IMR-90 (cell line): ENCODE data around the gene ARMH3. TPM values are rescaled to one million over a fixed set of nuclear protein-coding genes. Genes with fewer than 3 reads are reported as not detected.

Source experiments
- ATAC-seq: fragments of 200-7000 bp; cut with Tn5 transposase; 2 replicates; pipeline ENCODE4 v1.9.1; 2020; ENCODE audit warnings: low read depth, mild to moderate bottlenecking, moderate library complexity
- BruUV-seq: library from RNA; stranded (reverse); fragments of 400-500 nt; replicated peaks from 2 replicates; lab custom pipeline; 2021; lab: Mats Ljungman, UMichigan
- CTCF ChIA-PET: fragments of 300-600 bp; formaldehyde crosslinking; extraction: SDS; loops from one replicate; lab custom pipeline; 2021; ENCODE audit warnings: antibody characterized with exemption; lab: Yijun Ruan, JAX
- POLR2A ChIA-PET: fragments of 300-600 bp; sonication (Branson Sonifier 250); formaldehyde crosslinking; loops from one replicate; lab custom pipeline; 2022; ENCODE audit warnings: antibody characterized with exemption; ENCODE audit not compliant: unreplicated experiment; lab: Charles Lee
- DNase-seq: peaks from one replicate; pipeline ENCODE4 v3.0.0; 2013
- H2AFZ ChIP-seq: replicated peaks from 2 replicates; pipeline ENCODE3; 2013; ENCODE audit warnings: low read length, mild to moderate bottlenecking; ENCODE audit not compliant: poor library complexity
- H2AK5ac ChIP-seq: 2 replicates; pipeline ENCODE4 v1.6.1; 2013; ENCODE audit warnings: low read depth, low read length, inconsistent platforms
- H2AK9ac ChIP-seq: replicated peaks from 2 replicates; pipeline ENCODE3; 2013; ENCODE audit warnings: mild to moderate bottlenecking, low read depth, low read length, moderate library complexity; ENCODE audit not compliant: poor library complexity
- H2BK120ac ChIP-seq: 2 replicates; pipeline ENCODE4 v1.6.1; 2013; ENCODE audit warnings: low read depth, low read length, inconsistent platforms
- H2BK15ac ChIP-seq: 3 replicates; pipeline ENCODE4 v1.6.1; 2013; ENCODE audit warnings: low read depth, low read length, inconsistent platforms
- H2BK20ac ChIP-seq: 2 replicates; pipeline ENCODE4 v1.6.1; 2013; ENCODE audit warnings: low read depth, mild to moderate bottlenecking, inconsistent platforms, low read length, moderate library complexity
- H2BK5ac ChIP-seq: 2 replicates; pipeline ENCODE4 v1.6.1; 2013; ENCODE audit warnings: mild to moderate bottlenecking, low read depth, low read length, inconsistent platforms; ENCODE audit not compliant: poor library complexity, severe bottlenecking
- H3K14ac ChIP-seq: replicated peaks from 2 replicates; pipeline ENCODE4 v1.6.1; 2013; ENCODE audit warnings: low read depth, low read length, inconsistent platforms
- H3K18ac ChIP-seq: 2 replicates; pipeline ENCODE4 v1.6.1; 2013; ENCODE audit warnings: low read depth, low read length, control low read depth
- H3K23ac ChIP-seq: 2 replicates; pipeline ENCODE4 v1.6.1; 2013; ENCODE audit warnings: low read depth, low read length, inconsistent platforms
- H3K27ac ChIP-seq: 2 replicates; pipeline ENCODE4 v1.5.1; 2013; ENCODE audit warnings: mild to moderate bottlenecking, control low read depth, low read length; ENCODE audit not compliant: insufficient read depth
- H3K27me3 ChIP-seq: 2 replicates; pipeline ENCODE4 v1.6.1; 2013; ENCODE audit warnings: low read length; ENCODE audit not compliant: control insufficient read depth, insufficient read depth
- H3K36me3 ChIP-seq: 2 replicates; pipeline ENCODE4 v1.6.1; 2013; ENCODE audit warnings: low read length, mixed read lengths; ENCODE audit not compliant: control insufficient read depth, insufficient read depth
- H3K4ac ChIP-seq: 2 replicates; pipeline ENCODE4 v1.6.1; 2013; ENCODE audit warnings: low read depth, low read length, inconsistent platforms
- H3K4me1 ChIP-seq: 2 replicates; pipeline ENCODE4 v1.6.1; 2013; ENCODE audit warnings: low read length, mixed read lengths; ENCODE audit not compliant: control insufficient read depth, insufficient read depth
- H3K4me2 ChIP-seq: 2 replicates; pipeline ENCODE4 v1.6.1; 2013; ENCODE audit warnings: low read depth, mild to moderate bottlenecking, control low read depth, low read length, moderate library complexity
- H3K4me3 ChIP-seq: 2 replicates; pipeline ENCODE4 v1.5.1; 2013; ENCODE audit warnings: low read depth, mild to moderate bottlenecking, control low read depth, low read length, moderate library complexity; ENCODE audit not compliant: insufficient read depth
- H3K56ac ChIP-seq: 2 replicates; pipeline ENCODE4 v1.6.1; 2013; ENCODE audit warnings: low read length, inconsistent platforms; ENCODE audit not compliant: insufficient read depth; ENCODE audit errors: extremely low read depth
- H3K79me1 ChIP-seq, 2 experiments: 2 replicates each; pipeline ENCODE4 v1.6.1; 2013; ENCODE audit warnings: low read length in 2 of 2, inconsistent platforms in 1 of 2, low read depth in 1 of 2
- H3K9ac ChIP-seq: 2 replicates; pipeline ENCODE4 v1.6.1; 2013; ENCODE audit warnings: low read depth, low read length, control low read depth
- H3K9me1 ChIP-seq: 2 replicates; pipeline ENCODE4 v1.6.1; 2013; ENCODE audit warnings: low read length, inconsistent platforms; ENCODE audit not compliant: insufficient read depth
- H3K9me3 ChIP-seq: 2 replicates; pipeline ENCODE4 v1.6.1; 2013; ENCODE audit warnings: low read length; ENCODE audit not compliant: control insufficient read depth, insufficient read depth
- H4K20me1 ChIP-seq: 2 replicates; pipeline ENCODE4 v1.6.1; 2013; ENCODE audit warnings: low read length, inconsistent platforms; ENCODE audit not compliant: insufficient read depth
- H4K5ac ChIP-seq: 2 replicates; pipeline ENCODE4 v1.6.1; 2013; ENCODE audit warnings: mild to moderate bottlenecking, low read depth, low read length, control low read depth
- H4K8ac ChIP-seq, 2 experiments: 2 replicates each; pipeline ENCODE4 v1.6.1; 2013; ENCODE audit warnings: low read depth in 2 of 2, low read length in 2 of 2, control low read depth in 1 of 2, inconsistent platforms in 1 of 2
- H4K91ac ChIP-seq: 2 replicates; pipeline ENCODE4 v1.6.1; 2013; ENCODE audit warnings: low read depth, low read length, inconsistent platforms; ENCODE audit not compliant: insufficient read depth
- BHLHE40 ChIP-seq: fragments of 150-350 bp; IDR thresholded peaks from 2 replicates; pipeline ENCODE4 v1.6.1; 2016; ENCODE audit warnings: mild to moderate bottlenecking, low read depth, low read length
- CHD1 ChIP-seq: IDR thresholded peaks from 2 replicates; pipeline ENCODE4 v1.6.1; 2012; ENCODE audit warnings: low read depth, low read length, improper control_type of control experiment
- FOS ChIP-seq: fragments of 150-350 bp; IDR thresholded peaks from 2 replicates; pipeline ENCODE4 v1.6.1; 2016; ENCODE audit warnings: low read depth, low read length
- MAZ ChIP-seq: IDR thresholded peaks from 2 replicates; pipeline ENCODE4 v1.6.1; 2012; ENCODE audit warnings: low read depth, mild to moderate bottlenecking, low read length, improper control_type of control experiment, moderate library complexity, borderline replicate concordance
- NFE2L2 ChIP-seq: fragments of 150-350 bp; IDR thresholded peaks from 2 replicates; pipeline ENCODE4 v1.6.1; 2016; ENCODE audit warnings: low read depth, mild to moderate bottlenecking, low read length
- WGBS, 2 experiments: methylation state at CpG; one replicate each; pipeline versions ENCODE4 v1.1.5 to v1.1.7; 2013; ENCODE audit warnings: missing lambda C conversion rate in 2 of 2; ENCODE audit not compliant: insufficient read length in 1 of 2; ENCODE audit errors: extremely low coverage in 2 of 2; 5-methylcytosine and 5-hydroxymethylcytosine counted together
- dilution Hi-C: fragments of 300-500 bp; cut with HindIII; formaldehyde crosslinking; loops from one replicate; pipeline ENCODE4 v1.14.3; 2018; ENCODE audit warnings: low sequenced_read_pairs; ENCODE audit not compliant: unreplicated experiment
- in situ Hi-C: fragments of 300-500 bp; cut with MboI; formaldehyde crosslinking; loops from 3 replicates; pipeline ENCODE4 v1.14.3; 2019; ENCODE audit warnings: low sequenced_read_pairs, inconsistent platforms, mixed read lengths
- intact Hi-C: fragments of 100-400 bp; cut with micrococcal nuclease; formaldehyde crosslinking; loops from 2 replicates; pipeline ENCODE4 v1.10.0; 2022
- polyA plus RNA-seq, 3 experiments: library from polyadenylated mRNA; depleted of rRNA; stranded (reverse); fragments of >200 nt; gene quantifications; 2 replicates each; pipeline ENCODE4 v1.2.3, GENCODE V29; 2012; ENCODE audit warnings: low replicate concordance in 1 of 3
- total RNA-seq: library from RNA; depleted of rRNA; stranded (reverse); fragments of >200 nt; gene quantifications from 2 replicates; pipeline ENCODE4 v1.2.3, GENCODE V29; 2012

Gene ARMH3
- total and polyA plus RNA-seq, 2 of the 4 experiments (the other 2 are of a cell fraction): 12.1 to 13.1 TPM

- Histone ChIP-seq H3K4ac (no peak overlapping the region), H3K4me2 (no peak overlapping the region), H2BK20ac (no peak overlapping the region), H2BK15ac (0 out of 3 replicates have a peak overlapping the region, but pooled peaks have one; percentile 43), H2BK120ac (no peak overlapping the region), H4K91ac (no peak overlapping the region), H4K5ac (no peak overlapping the region), H2BK5ac (no peak overlapping the region), H3K9ac (no peak overlapping the region), H3K4me3 (no peak overlapping the region), H3K18ac (no peak overlapping the region), H3K27me3 (no peaks in the 10 kb centered on the region), H3K56ac (no peak overlapping the region), H2AK9ac (no peak overlapping the region), H3K14ac (no peak overlapping the region), H2AFZ (no peak overlapping the region), H3K9me3 (no peaks in the 10 kb centered on the region), H4K20me1 (peaks cover 4% of the 10 kb centered on the region; the same call in 1 of the 2 replicates), H2AK5ac (no peak overlapping the region), H3K27ac (no peak overlapping the region), H4K8ac (no peak overlapping the region), H3K4me1 (peaks cover 13% of the 10 kb centered on the region), H3K23ac (no peak overlapping the region), H3K36me3 (no peaks in the 10 kb centered on the region), H3K79me1 (peaks cover 14 to 20% of the 10 kb centered on the region in 2 experiments), H3K9me1 (peaks cover 11% of the 10 kb centered on the region)
- ChIA-PET CTCF (interaction anchor here (1.3 kb wide), 1 partner anchor 9 kb away, joined by 7 read pairs; no protein-coding TSS in a partner anchor), POLR2A (no interaction called here)
- no peak for TF ChIP-seq CHD1
- no peak for TF ChIP-seq NFE2L2
- TF ChIP-seq MAZ: no peak
- TF ChIP-seq FOS: no peak
- no peak for TF ChIP-seq BHLHE40
- in situ Hi-C loops: loop anchor here (10.0 kb wide), 1 partner anchor 134 kb away; no protein-coding TSS in a partner anchor
- BruUV-seq: no TSS peak
- dilution Hi-C loops: no loop called here
- ATAC-seq: no peak
- intact Hi-C loops: no loop called here
- no peak for DNase-seq
- no CpG with 5 or more reads among the region's 2 CpGs for WGBS, 2 experiments
Measured at GRCh38 chr10:101881036-101881774, 174.8 kb downstream of the ARMH3 start.
